AG10803 (cell line): ENCODE data around the gene WNT3A.

Source experiments
- DNase-seq: peaks from one replicate; pipeline ENCODE4 v3.0.0; 2010; ENCODE audit warnings: low read depth
- H3K4me3 ChIP-seq: 2 replicates; pipeline ENCODE4 v1.5.1; 2011; ENCODE audit warnings: mild to moderate bottlenecking, low read length, control low read depth
- TF ChIP-seq, protein P1 (sequence below): conservative IDR thresholded peaks from 2 replicates; pipeline ENCODE4 v1.5.1; 2011; ENCODE audit warnings: mild to moderate bottlenecking, low read length, control low read depth, inconsistent platforms

WNT3A gene

GRCh38 chr1:228079601-228080263 is 72.9 kb downstream of the WNT3A start:
- H3K4me3 ChIP-seq, result no peak overlapping the region
- TF ChIP-seq, protein P1, sequence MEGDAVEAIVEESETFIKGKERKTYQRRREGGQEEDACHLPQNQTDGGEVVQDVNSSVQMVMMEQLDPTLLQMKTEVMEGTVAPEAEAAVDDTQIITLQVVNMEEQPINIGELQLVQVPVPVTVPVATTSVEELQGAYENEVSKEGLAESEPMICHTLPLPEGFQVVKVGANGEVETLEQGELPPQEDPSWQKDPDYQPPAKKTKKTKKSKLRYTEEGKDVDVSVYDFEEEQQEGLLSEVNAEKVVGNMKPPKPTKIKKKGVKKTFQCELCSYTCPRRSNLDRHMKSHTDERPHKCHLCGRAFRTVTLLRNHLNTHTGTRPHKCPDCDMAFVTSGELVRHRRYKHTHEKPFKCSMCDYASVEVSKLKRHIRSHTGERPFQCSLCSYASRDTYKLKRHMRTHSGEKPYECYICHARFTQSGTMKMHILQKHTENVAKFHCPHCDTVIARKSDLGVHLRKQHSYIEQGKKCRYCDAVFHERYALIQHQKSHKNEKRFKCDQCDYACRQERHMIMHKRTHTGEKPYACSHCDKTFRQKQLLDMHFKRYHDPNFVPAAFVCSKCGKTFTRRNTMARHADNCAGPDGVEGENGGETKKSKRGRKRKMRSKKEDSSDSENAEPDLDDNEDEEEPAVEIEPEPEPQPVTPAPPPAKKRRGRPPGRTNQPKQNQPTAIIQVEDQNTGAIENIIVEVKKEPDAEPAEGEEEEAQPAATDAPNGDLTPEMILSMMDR, result no peak
- DNase-seq, result no peak

DNA sequence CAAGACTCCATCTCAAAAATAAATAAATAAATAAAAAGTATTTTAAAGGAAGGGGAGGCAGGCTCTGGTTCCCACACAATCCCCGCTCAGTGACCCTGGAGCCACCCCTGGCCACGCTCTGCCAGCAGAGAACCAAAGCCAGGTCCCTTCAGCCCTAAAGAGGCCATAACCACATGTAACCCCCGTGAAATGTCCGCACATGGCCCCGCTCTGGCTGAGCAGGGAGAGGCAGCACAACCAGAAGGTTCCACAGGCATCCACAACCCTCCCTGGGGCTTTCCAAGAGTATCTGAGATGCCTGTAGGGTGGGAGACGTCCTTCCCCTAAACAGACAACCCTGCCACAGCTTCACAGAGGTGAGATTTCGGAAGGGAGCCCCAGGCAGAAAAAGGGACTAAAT is 74.3 kb downstream of the WNT3A start:
- TF ChIP-seq, protein P1, result no peak
- peak overlapping the region; percentile 87 for H3K4me3 ChIP-seq
- DNase-seq, result no peak

DNA sequence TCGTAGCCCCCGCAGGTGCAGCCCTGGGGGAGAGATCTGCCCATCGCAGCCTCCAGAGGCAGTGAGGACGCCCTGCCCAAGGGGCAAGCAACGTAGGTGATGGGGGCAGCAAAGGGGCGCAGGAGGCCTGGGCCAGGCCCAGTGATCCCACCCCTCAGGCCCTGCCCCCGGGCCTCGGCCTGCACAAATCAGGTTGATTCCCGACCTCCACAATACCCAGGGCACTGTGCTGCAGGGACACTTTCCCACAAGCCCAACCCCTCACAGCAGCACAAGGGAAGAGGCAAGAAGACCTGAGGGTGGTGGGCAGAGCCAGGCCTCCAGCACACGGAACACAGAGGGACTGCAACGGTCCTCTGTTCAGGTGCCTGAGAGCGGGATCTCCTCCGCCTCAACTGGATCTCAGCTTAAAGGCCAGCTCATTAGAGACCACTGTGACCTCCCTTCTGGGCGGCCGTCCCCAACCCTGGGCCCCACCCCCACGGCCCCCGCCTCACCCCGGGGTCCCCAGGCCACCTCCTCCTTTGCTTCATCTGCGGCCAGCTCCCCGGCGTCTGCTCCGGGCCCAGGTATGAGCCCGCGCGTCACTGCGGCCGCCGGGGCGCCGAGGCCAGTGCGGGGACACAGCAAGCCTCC is 74.9 kb downstream of the WNT3A start:
- DNase-seq, result no peak

GRCh38 chr1:228082214-228082917 is 75.6 kb downstream of the WNT3A start, which contains the start of gene ARF1:
ARF1 (plus strand) TSS chr1:228082708; CDS start chr1:228097115, 14,407 bp downstream.
- TF ChIP-seq, protein P1, result no peak
- H3K4me3 ChIP-seq, result peak within 1 kb of the TSS; percentile 99
- peak; percentile 90 for DNase-seq

More for the DNA sequence above, 74.9 kb downstream of the WNT3A start:
- TF ChIP-seq, protein P1, result no peak
- peak overlapping the region; percentile 87 for H3K4me3 ChIP-seq

DNA sequence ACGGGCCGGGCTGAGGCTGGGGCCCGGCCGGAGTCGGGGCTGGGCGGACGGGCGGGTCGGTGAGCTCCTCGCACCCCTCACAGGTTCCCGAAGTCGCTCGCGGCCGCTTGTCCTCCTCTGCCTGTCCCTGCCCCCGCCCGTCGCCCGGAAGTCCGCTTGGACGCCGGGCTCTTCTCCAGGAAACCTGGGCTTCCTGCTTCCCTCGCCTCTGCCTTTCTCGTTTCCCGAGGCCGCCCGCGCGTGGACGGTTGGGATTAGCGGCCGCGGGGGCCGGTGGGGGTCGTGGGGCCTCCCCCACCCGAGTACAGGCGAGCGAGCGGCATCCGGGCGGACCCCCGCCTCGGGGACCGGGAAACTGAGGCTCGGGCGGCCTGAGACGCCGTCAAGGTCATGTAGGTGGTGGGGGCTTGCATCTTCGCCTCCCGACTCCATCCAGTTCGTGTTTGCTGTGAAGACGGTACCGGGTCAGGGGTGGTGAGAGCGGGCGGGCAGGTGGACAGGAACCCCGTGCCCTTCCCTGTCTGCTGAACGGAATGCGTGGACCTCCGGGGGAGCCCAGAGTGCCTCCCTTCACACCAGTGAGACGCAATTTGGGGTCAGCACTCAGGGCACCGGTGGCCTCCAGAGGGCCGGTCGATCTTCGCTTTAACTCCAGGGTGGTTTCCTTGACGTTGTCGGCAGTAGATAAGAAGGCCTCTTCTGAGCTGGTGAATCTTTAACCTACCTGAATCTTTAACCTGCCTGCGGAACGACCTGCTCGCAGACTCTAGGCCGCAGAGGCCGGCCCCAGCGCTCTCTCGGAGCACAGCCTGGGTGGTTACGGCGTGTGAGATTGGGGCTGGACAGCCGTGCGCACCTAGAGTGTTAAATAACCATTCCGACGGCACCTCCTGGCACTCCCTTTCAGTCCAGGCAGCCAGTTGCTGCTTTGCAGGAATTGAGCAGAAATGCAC is 76.4 kb downstream of the WNT3A start:
- TF ChIP-seq, protein P1, result no peak
- peak overlapping the region; percentile 99 for H3K4me3 ChIP-seq
- peak; percentile 62 for DNase-seq

DNA sequence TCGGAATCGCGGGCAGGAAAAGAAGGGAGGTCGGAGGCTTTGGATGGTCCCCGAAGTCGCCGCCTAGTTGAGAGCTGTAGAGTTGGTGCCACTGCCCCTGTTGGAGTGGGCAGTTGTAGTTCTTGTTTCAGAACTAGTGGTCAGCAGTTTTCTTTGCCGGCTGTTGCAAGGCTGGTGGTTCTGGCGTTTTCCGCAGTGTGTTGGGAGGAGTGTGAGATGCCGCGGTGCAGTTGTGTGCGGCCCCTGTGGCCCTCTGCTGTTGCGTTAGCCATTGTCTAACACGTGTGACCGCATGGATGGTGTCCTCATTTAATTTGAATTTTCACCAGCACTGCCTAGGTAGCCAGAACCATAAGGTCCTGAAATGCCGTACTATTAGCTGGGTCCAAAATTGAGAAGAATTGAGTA is 77.1 kb downstream of the WNT3A start:
- TF ChIP-seq, protein P1, result no peak
- peak; percentile 38 for DNase-seq
- peak overlapping the region; percentile 99 for H3K4me3 ChIP-seq
